Fibroblast of lung (primary cell): ENCODE measurements around the gene IGF1R. TPM values are rescaled to one million over a fixed set of nuclear protein-coding genes. Genes with fewer than 3 reads are reported as not detected.

Source experiments
- DNase-seq, 2 donors: peaks; one replicate each; pipeline versions ENCODE4 v3.0.0 to v3.0.0-alpha.2; 2010; ENCODE audit warnings: low read depth in 2 of 2
- H2AFZ ChIP-seq: 2 replicates; pipeline ENCODE4 v1.5.1; 2012; ENCODE audit warnings: low read length, control low read depth, inconsistent platforms
- H3K27ac ChIP-seq: 2 replicates; pipeline ENCODE4 v1.5.1; 2011; ENCODE audit warnings: low read length, control low read depth; ENCODE audit not compliant: insufficient read depth
- H3K27me3 ChIP-seq: 2 replicates; pipeline ENCODE4 v1.5.1; 2011; ENCODE audit warnings: mild to moderate bottlenecking, low read length; ENCODE audit not compliant: control insufficient read depth, insufficient read depth
- H3K36me3 ChIP-seq: 2 replicates; pipeline ENCODE4 v1.5.1; 2011; ENCODE audit warnings: low read length; ENCODE audit not compliant: control insufficient read depth, insufficient read depth
- H3K4me1 ChIP-seq: 2 replicates; pipeline ENCODE4 v1.5.1; 2011; ENCODE audit warnings: low read length; ENCODE audit not compliant: control insufficient read depth, insufficient read depth; ENCODE audit errors: extremely low read depth
- H3K4me2 ChIP-seq: 2 replicates; pipeline ENCODE4 v1.5.1; 2011; ENCODE audit warnings: low read length, control low read depth; ENCODE audit not compliant: insufficient read depth; ENCODE audit errors: extremely low read depth
- H3K4me3 ChIP-seq, 4 experiments: fragments of 200-600 bp in 1 of 4; sonication (generic) in 1 of 4; replicated peaks in 1 of 4; 2 replicates each; pipeline ENCODE4 v1.5.1; 2011 to 2016; ENCODE audit warnings: low read length in 4 of 4, low read depth in 3 of 4, mild to moderate bottlenecking in 3 of 4, control low read depth in 2 of 4, inconsistent platforms in 1 of 4, mixed read lengths in 1 of 4; ENCODE audit not compliant: insufficient read depth in 1 of 4; ENCODE audit errors: control extremely low read depth in 1 of 4
- H3K79me2 ChIP-seq: 2 replicates; pipeline ENCODE4 v1.5.1; 2012; ENCODE audit warnings: mild to moderate bottlenecking, low read length, inconsistent platforms; ENCODE audit not compliant: control insufficient read depth, insufficient read depth
- H3K9ac ChIP-seq: 2 replicates; pipeline ENCODE4 v1.5.1; 2011; ENCODE audit warnings: mild to moderate bottlenecking, low read length, control low read depth; ENCODE audit not compliant: insufficient read depth
- H3K9me3 ChIP-seq: 2 replicates; pipeline ENCODE4 v1.5.1; 2012; ENCODE audit warnings: low read depth, low read length; ENCODE audit not compliant: control insufficient read depth, insufficient read depth
- H4K20me1 ChIP-seq: 2 replicates; pipeline ENCODE4 v1.5.1; 2011; ENCODE audit warnings: low read length; ENCODE audit not compliant: control insufficient read depth, insufficient read depth; ENCODE audit errors: extremely low read depth
- CTCF ChIP-seq, 2 donors: IDR thresholded peaks in 1 of 2; conservative IDR thresholded peaks in 1 of 2; 1 replicate in 1 of 2; 2 replicates in 1 of 2; pipeline ENCODE4 v1.5.1; 2011 to 2012; ENCODE audit warnings: low read length in 2 of 2, control low read depth in 1 of 2, inconsistent platforms in 1 of 2, low read depth in 1 of 2, mild to moderate bottlenecking in 1 of 2
- EZH2 ChIP-seq: IDR thresholded peaks from 2 replicates; pipeline ENCODE4 v1.5.1; 2012; ENCODE audit warnings: low read length, control low read depth, mild to moderate bottlenecking; ENCODE audit errors: missing control alignments
- polyA plus RNA-seq, 2 donors: library from polyadenylated mRNA; depleted of rRNA in 1 of 2; stranded (reverse) in 1 of 2; unstranded in 1 of 2; fragments of >200 nt; gene quantifications; 2 replicates each; pipeline ENCODE4 v1.2.1, GENCODE V29; 2011 to 2012; ENCODE audit warnings: missing spikeins in 1 of 2
- total RNA-seq: library from RNA; depleted of rRNA; stranded (reverse); fragments of >200 nt; gene quantifications from 2 replicates; pipeline ENCODE4 v1.2.1, GENCODE V29; 2014

Gene IGF1R
- total and polyA plus RNA-seq, 2 donors (not counting 1 experiment from before 2014, with no cell fraction given), result 14.6 to 28.6 TPM

GRCh38 chr15:98647026-98647773 lies 1.1 kb upstream of the IGF1R start:
- Histone ChIP-seq H3K9ac (peak overlapping the region; percentile 51), H3K4me2 (peak overlapping the region; percentile 95), H4K20me1 (no peaks in the 10 kb centered on the region), H3K9me3 (no peaks in the 10 kb centered on the region), H3K4me1 (peaks cover 6% of the 10 kb centered on the region), H3K36me3 (no peaks in the 10 kb centered on the region), H3K27ac (no peak overlapping the region), H2AFZ (peak overlapping the region; percentile 70), H3K79me2 (peaks cover 28% of the 10 kb centered on the region), H3K27me3 (peaks cover 10% of the 10 kb centered on the region), H3K4me3 (peak overlapping the region; percentile 68 to 84 (median 74))
- DNase-seq, result peak; percentile 64 to 66
- TF ChIP-seq EZH2, result peak; percentile 64
- peak in 1 of 2 donors; percentile 25 for TF ChIP-seq CTCF (conservative IDR thresholded peaks at IDR 0.05 in 1 of 2, IDR thresholded peaks at IDR 0.05 in 1 of 2; ENCODE audit: low read depth in 1 of 2, low read length in 2 of 2)

- Histone ChIP-seq H3K9ac (peak overlapping the region; percentile 77), H3K27me3 (peaks cover 3% of the 10 kb centered on the region), H3K36me3 (no peaks in the 10 kb centered on the region), H3K4me1 (peaks cover 9% of the 10 kb centered on the region), H3K4me2 (no peak overlapping the region), H3K4me3 (peak overlapping the region; percentile 86 to 92 (median 88)), H2AFZ (no peak overlapping the region), H3K79me2 (peaks cover 45% of the 10 kb centered on the region), H4K20me1 (no peaks in the 10 kb centered on the region), H3K27ac (peak overlapping the region; percentile 84), H3K9me3 (no peaks in the 10 kb centered on the region)
- peak; percentile 58 to 65 for DNase-seq
- TF ChIP-seq EZH2, result no peak
- peak in 1 of 2 donors; percentile 15 for TF ChIP-seq CTCF (conservative IDR thresholded peaks at IDR 0.05 in 1 of 2, IDR thresholded peaks at IDR 0.05 in 1 of 2; ENCODE audit: low read depth in 1 of 2, low read length in 2 of 2)
These were observed 524 bp downstream of the IGF1R start for GRCh38 chr15:98648654-98649471.
